Activated naive CD8-positive, alpha-beta T cell treated with anti-CD3 and anti-CD28 coated beads for 36 hours (primary cell): Measurements from ENCODE around the gene ACAA1. TPM values are rescaled to one million over a fixed set of nuclear protein-coding genes. Genes with fewer than 3 reads are reported as not detected.

Experiments
- total RNA-seq, 2 experiments: library from RNA; stranded (reverse); gene quantifications; one replicate each; pipeline ENCODE4 v1.2.3, GENCODE V29; 2021

The ACAA1 gene
- total RNA-seq, 2 experiments from 2014 or later = 69.0 to 70.2 TPM

Other genes with a start within 250 kb of the ACAA1 start
- 10 to 100 TPM; 14.4 to 15.0 TPM for gene VILL, start 146.3 kb downstream of the ACAA1 start, total RNA-seq
- 1 to 10 TPM; 5.7 to 9.1 TPM for gene PLCD1, start 107.5 kb downstream of the ACAA1 start, total RNA-seq
- under 1 TPM; 0.12 to 0.52 TPM for gene DLEC1, start 97.9 kb downstream of the ACAA1 start, total RNA-seq
- gene MYD88, start 1.5 kb upstream of the ACAA1 start, total RNA-seq = 10 to 100 TPM; 46.2 to 48.0 TPM
- gene OXSR1, start 28.4 kb upstream of the ACAA1 start, total RNA-seq = 10 to 100 TPM; 57.3 to 59.9 TPM
- gene SLC22A13, start 128.7 kb upstream of the ACAA1 start, total RNA-seq = under 1 TPM; 0.24 to 0.27 TPM
- not detected for gene SLC22A14, start 145.2 kb upstream of the ACAA1 start, total RNA-seq
- 1 to 10 TPM; 6.0 to 6.9 TPM for gene XYLB, start 209.7 kb upstream of the ACAA1 start, total RNA-seq